Fibroblast of skin of left quadriceps (primary cell): ENCODE measurements around the gene CNTN6.
"Not testable (repeated sequence)": the region's sequence is repeated elsewhere in the genome, so short reads cannot be mapped to it uniquely, and the experiment has no call there.

Source experiments
- DNase-seq, 2 experiments: peaks; one replicate each; pipeline ENCODE4 v3.0.0-alpha.2; 2013; ENCODE audit warnings: low read depth in 2 of 2

CNTN6 gene

DNA sequence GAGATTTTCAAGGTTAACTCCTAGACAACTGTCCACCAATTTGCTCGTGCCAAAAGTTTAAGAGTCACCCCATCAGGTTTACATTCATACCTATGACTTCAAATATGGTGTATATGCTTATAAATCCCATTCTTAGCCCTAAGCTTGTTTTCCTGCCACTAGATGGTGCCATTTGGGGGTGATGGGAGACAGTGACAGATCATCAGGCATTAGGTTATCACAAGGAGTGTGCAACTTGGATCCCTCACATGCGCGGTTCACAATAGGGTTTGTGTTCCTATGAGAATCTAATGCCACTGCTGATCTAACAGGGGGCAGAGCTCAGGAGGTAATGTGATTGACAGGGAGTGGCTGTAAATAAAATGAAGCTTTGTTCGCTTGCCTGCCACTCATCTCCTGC lies 182.7 kb downstream of the CNTN6 start:
- no peak for DNase-seq

DNA sequence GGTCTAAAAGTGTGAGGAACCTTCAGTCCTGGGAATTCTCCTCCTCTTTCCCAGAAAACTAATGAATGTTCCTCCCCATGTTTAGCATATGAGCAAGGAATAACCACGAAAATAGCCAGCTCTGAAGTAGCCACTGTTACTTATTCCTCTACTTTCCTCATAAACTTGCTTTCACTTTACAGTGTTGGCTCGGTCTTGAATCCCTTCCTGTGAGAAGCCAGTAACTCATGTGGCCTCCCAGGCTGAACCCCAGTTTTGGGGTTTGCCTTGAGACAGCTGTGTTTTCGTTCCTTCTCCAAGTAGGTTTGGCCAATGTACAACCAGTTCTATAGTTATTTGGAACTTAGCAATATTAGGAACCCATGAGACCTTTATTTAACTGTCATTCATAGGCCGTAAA lies 195.0 kb downstream of the CNTN6 start:
- DNase-seq, result no peak

DNA sequence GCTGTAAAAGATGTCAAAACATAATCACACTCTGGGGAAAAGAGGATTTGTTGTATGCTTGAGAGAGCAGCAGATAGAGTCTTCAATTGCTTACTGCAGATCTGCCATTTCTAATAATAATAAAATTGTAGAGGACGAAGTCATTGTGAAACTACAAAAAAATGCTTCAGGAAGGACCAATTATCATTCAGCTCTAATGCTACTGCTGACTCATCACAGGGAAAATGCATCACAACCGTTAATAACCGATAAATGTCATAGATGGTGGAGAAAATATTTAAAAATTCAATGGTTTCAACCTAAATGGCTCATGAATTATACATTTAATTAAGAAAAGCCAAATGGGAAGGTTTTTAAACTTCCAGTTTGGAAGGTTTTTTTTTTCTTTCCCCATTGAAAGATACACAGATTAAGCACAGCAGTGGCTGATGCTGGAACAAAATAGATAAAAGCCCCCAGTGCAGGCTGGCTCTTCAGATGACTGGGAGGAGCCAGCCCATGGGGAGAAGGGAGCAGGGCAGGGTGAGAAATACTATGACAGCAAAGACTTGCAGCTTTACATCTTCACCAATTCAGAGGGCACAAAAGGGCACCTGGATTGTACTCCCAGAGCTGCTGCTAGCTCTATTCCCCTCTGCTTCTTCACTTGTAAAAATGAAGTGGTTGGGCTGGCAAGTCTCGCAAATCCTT lies 196.1 kb downstream of the CNTN6 start:
- DNase-seq, result no peak

DNA sequence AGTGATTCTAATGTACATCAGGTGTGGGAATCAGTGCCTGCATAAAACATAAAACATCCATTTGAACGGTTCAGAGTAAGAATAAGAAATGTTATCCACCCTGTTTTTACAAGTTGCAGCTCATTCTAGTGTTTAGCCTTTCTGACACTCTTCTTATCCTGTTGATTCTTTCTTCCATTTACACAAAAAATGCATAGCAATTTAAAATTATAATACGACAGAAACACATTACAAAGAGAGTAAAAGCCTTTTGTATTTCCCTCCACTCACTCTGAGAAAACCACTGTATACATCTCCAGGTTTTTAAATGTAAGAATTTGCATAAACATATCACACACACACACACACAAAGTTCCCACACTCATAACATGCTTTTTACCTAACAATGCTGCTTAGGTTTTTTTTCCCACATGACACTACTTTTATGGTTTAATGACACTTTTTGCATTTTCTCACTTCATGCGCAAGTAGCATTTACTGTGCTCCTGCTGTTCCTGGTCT lies 199.8 kb downstream of the CNTN6 start:
- DNase-seq, result no peak

DNA sequence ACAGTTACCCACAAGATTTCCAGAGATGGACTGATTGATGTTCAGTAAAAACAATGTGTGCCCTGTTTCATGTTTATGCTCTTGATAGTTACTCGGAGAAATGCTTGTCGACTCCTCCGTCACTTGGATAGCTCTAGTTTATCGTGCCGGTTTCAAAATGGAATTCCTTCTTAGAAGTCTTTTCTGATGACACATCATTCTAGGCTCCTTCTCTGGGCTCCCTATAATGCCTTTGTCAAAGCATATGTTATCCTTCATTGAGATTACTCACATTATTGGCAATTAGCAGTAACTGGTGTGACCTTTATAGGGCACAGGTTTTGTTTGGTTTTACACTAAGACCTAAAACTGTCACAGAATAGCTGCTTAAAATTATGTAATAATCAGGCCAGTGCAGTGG lies 201.8 kb downstream of the CNTN6 start:
- no peak for DNase-seq

DNA sequence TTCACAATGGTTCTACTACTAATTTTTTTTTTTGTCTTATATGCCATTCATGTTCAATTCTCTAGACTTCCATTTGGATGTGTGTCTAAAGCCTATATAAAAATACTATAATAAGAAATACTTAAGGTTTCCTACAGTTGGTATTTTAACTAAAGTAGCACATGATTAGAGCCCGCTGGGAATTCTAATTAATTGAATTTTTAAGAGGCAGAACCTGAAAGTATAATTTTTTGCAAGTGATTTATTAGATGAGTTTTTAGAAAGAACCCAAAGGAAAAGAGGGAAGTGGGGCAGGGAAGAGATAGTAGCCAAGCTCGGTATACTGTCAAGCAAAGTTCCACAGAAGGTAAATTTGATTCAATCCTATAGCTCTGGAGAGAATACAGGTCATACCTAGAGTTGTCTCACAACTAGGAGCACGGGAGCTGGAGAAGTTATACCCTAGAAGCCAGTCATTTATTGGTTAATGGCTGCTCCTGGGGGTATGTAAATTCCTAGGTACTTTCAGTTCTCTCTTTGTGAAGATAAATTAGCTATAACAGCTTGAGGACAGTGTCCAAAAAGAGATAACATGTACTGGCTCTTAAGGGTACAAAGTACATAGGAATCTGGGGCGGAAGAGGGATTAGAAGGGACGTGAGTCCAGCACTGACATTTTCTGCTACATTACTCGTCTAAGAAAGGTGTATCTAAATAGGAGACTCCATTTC lies 225.6 kb downstream of the CNTN6 start:
- no peak for DNase-seq

DNA sequence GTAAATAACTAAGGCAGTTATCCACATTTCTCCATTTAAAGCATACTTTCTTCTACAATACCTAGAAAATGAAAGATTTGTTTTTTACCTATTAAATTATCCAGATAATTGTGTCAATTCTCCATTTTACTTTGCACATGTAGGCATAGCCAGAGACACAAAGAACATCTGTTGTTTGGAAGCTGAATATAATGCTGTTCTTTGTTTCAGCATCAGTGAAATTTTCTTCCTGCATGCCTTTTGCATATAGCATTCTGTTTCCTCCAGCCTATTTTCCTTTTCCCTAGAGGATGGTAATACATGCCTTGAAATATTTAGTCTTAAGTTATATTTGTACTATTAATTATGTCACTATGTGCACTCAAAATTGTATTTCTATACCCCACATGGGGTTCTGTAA lies 233.7 kb downstream of the CNTN6 start:
- DNase-seq, result no peak

DNA sequence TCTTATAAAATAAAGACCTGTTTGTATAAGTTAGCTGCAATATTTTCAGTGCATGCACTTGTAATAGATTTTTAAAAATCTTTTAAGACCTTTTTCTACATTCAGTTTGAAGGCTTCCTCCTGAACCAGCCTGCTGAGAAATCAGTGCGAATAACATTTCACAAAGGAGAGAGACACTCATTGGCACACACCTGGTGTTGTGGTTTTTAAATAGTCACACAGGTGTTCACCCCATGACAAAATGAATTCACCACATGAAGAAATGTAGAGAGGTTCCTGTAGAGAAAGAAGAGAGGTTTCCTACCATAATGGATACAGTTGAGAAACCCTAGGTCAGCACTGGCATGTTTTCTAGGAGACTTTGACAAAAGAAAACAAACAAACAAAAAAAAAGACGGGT lies 237.3 kb downstream of the CNTN6 start:
- no peak for DNase-seq

DNA sequence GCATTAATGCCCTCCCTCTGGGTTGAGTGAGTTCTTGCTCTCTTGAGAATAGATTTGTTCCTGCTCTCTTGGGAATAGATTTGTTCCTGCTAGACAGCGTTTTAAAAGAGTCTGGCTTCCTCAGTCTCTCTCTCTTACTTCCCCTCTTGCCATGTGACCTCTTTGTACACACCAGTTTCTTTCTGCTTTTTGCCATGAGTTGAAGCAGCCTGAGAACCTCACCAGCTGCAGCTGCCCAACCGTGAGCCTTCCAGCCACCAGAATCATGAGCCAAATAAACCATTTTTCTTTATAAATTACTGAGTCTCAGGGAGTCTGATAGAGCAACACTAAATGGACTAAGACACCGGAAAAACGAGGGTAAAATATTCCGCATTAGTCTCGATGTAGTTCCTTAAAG lies 253.6 kb downstream of the CNTN6 start:
- DNase-seq, result no peak

DNA sequence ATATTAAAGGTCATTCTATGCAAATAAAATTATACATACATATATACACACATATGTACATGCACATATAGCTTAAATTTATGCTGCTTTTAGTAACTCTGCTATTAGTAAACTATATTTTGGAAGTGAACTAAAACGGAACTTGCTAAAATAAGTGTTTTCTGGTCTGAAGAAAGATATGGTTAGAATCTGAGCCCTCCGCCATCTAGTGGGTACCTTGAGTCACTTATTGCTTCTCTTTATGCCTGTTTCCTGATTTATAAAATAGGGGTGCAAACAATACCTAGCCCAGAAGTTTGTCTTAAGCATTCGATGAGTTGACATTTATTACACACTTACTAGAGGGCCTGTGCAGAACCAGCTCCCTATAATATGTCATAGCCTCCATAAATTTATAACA lies 255.7 kb downstream of the CNTN6 start:
- no peak for DNase-seq

DNA sequence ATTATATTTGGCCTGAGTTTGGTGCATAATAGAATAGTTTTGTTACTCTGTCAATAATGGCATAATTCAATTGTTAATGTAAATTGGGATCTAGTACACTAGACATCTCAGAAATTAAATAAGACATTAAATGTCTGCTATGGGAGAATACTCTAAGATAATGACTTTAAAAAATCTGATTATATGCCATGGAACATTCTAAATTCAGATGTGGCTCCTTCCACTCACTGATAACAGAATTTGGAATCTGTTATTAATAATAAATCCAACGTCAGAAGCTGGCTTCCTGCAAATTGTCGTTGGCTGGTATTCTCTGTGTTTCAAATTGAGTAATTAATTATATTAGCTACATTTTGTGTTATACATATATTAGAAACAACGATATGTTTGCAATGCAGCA lies 258.1 kb downstream of the CNTN6 start:
- DNase-seq, result no peak

DNA sequence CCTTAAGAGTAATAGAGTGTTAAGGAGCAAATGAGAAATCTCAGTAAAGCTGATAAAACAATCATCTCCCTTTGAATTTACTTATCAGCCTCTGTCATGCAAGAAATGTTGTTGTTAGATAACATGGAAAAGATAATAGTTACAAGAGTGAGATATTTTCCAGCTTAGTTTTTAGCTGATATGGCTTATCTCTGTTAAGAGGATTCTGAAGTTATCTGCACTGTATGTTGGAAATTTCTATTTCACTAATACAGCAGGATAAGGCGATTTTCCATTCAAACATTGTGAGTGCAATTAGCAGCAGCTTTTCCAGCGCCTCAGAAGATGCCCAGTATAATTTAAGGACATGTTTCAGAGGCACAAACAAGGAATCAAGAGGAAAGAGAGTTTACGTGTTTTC lies 262.9 kb downstream of the CNTN6 start:
- DNase-seq, result no peak

DNA sequence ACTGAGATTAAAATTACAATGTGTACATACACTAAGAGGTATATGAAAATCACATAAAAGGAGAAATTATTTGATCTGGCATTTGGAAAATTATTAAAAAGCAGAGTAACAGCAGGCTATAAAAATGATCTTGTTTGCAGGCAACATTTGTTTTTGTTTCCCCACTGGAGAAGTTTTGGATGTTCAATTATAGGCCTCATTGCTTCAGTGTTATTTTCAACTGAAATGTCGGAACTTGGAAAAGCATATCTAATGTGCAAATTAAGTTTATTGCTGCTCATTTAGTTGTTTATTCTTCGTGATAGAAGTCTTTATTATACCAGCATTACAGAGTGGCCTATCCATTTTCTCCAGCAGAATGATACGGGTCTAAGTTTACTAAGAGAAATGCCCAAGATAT lies 263.3 kb downstream of the CNTN6 start:
- no peak for DNase-seq

DNA sequence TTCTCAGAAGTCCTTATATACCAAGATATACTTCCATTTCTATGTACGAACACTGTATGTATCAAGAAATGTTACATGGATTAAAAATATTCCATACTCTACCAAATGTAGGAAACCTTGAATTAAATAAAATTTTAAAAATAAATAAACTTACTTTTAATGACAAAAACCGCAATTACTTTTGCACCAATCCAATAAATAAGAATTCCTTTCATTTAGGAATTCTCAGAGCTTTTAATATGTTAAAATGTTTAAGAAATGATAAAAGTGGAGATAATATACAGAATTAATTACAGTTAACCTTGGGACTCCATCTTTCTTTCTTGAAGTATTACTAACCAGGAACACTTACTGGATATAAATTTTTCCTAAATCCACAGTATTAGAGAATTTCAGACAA lies 272.7 kb downstream of the CNTN6 start:
- DNase-seq, result no peak

DNA sequence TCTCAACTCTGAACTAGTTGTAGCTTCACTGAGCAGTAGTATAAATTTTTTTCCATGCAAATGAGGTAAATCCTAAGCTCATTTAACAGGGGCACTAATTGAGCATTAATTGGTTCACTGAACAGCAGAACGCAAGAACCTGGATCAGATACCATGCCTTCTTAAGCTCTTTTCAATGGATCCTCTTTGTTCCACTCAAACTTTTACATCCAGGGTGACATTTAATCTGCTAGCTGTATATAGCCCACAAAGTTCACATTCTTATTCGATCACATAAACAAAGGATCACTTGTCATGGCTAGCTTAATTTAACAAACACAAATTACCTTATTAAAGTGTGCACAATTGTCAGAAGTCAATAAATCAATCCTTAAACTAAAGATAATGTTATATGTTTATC lies 281.6 kb downstream of the CNTN6 start:
- DNase-seq, result no peak

DNA sequence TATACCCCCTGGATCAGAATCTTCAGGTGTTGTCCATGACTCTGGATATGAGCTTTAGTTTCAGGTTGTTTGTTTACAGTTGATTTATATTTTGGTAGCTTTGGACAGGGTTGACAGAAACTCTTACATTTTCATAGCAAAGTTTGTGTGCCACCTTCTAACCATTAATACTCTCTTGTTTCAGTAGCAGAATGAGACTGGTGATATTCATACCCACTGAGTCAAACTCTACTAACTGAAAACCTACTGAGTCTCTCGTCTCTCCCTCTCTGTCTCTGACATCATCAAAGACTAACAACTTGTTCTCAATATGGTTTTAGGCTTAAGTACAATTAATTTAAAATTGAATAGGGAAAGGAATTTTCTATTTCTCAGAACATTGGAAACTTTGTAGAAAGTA lies 282.3 kb downstream of the CNTN6 start:
- DNase-seq, result no peak

DNA sequence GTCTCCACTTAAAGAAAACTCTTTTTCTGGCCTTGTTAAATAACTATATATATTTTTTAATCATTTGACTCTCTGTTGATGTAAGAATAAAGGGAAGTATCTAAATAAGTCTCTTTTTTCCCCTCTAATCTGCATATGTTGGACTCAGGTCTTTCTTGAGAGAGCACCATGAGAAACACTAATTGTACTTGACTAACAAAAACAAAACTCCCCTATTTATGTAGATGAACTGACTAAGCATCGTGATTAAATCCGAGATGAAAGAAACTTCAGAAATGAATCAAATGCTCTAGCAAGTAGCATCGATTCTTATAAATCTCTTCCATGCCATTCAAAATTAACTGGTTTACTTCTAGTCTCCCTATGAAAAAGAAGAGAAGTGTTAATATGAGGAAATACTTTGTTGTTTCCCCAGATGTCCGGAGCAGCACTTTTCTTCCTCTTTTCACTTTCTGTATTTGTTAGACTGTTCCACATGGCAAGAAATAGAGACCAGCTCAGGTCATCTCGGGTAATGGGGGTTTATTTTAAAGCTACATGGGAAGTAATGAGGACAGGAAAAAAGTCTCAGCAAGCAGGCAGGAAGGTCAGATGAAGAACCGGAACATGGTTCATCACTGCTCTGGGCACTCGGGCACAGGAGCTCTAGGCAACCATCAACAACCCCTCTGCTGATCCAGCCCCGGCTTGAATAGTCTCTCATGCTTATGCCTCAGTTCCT lies 288.3 kb downstream of the CNTN6 start:
- no peak for DNase-seq

DNA sequence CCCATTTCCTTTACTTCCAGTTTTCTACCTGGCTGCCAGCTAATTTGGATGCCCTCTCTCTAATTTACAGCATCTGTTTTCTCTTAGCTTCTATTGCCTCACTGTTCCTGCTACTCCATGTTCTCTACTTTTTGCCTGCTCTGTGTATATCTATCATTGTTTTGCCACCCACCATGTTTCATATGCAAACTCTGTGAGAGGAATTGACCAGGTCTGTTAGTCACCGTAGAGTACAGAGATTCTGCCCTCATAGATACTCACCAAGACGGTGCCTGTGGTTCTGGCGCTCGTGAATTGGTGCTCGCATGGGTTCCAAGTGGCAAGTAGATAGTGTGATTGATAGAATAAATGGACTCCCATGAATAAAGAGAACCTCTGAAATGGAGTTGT lies 288.8 kb downstream of the CNTN6 start:
- no peak for DNase-seq

DNA sequence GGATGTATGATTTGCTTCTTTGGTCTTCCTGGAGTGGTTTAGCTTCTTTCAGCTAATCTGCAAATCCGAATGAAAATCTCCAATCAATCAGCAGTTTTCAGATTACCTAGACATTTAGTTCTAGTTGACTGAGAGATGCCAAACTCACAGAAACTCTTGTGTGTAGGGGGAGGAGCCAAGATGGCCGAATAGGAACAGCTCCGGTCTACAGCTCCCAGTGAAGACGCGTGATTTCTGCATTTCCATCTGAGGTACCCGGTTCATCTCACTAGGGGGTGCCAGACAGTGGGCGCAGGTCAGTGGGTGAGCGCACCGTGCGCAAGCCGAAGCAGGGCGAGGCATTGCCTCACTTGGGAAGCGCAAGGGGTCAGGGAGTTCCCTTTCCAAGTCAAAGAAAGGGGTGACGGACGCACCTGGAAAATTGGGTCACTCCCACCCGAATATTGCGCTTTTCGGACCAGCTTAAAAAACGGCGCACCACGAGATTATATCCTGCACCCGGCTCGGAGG lies 294.6 kb downstream of the CNTN6 start:
- not testable (repeated sequence) for DNase-seq

DNA sequence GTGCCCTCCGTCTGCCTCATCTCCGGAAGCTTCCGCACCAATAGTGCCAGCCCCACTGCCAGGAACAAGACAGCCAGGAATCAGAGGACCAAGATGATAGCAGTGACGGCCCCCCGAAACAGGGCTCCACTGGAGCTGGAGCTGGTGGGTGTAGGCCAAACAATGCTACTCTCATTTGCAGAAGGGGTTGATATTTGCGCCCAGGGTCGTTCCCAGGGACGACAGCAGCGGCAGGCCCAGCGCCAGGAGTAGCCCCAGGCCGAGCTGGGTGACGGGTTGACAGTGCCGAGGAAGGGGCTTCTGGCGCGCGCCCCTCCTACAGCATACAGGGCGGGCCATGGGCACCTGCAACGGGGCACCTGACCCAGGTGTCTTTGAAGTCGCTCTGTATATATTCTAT lies 301.4 kb downstream of the CNTN6 start:
- no peak for DNase-seq

DNA sequence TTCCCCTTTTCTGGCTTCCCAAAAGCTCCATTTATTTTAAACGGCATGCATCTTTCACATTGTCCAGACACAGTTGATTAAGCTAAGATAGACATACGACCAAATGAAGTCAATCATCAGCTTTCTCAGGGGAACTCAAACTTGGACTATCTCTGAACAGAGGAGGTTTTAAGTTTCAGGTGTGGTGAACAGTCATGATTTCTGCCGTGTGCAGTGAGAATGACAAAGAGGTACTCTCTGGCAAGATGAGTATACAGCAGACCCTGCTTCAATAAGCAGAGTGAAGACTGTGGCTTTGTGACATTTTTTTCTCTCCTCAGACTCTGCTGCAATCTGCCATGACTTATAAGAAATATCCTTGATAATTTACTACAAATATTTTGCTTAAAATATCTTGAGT lies 307.7 kb downstream of the CNTN6 start:
- no peak for DNase-seq

DNA sequence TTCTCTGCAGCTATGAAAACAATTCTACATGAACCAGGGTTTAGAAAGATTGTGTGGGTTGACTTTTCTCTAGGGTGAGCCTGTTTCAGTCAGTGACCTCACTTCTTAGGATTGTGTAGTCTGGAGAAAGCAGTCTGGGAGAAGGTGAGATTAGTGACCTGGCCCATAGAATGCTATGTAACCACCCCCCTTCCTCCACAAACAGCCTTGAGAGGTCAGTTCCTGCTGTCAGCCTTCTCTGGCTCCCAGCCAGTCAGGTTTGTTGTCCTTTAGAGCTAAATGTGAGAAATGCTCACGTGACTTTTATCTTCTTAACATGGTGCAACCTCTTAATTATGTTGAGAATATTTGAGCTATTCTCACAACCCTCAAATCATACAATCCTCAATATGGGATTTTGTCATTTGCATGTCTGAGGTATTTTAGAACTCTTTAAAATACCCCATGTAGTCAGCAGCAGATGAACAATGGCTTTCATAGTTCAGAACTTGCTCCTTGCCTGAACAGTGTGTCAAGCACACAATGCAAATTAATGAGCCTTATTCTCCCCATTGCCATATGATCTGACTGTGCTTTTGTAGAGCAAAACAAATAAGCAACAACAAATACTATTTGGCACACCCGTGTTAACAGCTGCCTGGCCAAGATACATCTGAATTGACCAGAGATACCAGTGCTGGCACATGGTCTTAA lies 311.6 kb downstream of the CNTN6 start:
- no peak for DNase-seq
